Measurements from ENCODE around the gene PPP1R13L.

DNA sequence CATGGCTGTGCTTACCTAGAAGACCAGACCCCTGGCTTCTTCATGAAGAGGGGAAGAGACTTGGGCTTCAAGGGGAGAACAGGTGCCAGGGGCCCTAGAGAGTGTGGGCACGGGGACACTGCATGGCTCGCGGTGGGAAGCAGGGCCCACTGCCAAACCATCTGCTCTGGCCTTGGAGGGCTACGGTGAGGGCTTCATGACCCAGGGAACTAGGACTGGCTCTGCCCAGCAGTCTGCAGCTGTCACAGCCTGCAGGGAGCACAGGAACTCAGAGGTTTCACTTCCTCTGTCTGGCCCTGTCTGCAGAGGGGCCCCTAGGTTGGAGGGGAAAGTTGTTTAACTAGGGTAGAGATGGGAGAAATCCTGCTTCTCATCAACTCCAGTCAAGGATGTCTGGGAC lies 14.5 kb upstream of the PPP1R13L start:
- TF ChIP-seq, protein P1, sequence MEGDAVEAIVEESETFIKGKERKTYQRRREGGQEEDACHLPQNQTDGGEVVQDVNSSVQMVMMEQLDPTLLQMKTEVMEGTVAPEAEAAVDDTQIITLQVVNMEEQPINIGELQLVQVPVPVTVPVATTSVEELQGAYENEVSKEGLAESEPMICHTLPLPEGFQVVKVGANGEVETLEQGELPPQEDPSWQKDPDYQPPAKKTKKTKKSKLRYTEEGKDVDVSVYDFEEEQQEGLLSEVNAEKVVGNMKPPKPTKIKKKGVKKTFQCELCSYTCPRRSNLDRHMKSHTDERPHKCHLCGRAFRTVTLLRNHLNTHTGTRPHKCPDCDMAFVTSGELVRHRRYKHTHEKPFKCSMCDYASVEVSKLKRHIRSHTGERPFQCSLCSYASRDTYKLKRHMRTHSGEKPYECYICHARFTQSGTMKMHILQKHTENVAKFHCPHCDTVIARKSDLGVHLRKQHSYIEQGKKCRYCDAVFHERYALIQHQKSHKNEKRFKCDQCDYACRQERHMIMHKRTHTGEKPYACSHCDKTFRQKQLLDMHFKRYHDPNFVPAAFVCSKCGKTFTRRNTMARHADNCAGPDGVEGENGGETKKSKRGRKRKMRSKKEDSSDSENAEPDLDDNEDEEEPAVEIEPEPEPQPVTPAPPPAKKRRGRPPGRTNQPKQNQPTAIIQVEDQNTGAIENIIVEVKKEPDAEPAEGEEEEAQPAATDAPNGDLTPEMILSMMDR (IDR thresholded peaks at IDR 0.05; ENCODE audit: low read depth, low read length), result no peak
- no peak for TF ChIP-seq EZH2phosphoT487 (IDR thresholded peaks at IDR 0.05; ENCODE audit: low read depth)
